Gastroesophageal sphincter (tissue), 4 donors: Measurements from ENCODE around the gene POFUT2. TPM values are rescaled to one million over a fixed set of nuclear protein-coding genes. Genes with fewer than 3 reads are reported as not detected.

Experiments
- ATAC-seq: fragments of 150-250 bp; one replicate; pipeline ENCODE4 v1.9.1; 2016; ENCODE audit warnings: mild to moderate bottlenecking, moderate library complexity
- H3K27ac ChIP-seq, 4 donors: fragments of 200-600 bp; sonication (generic) in 3 of 4; 1 replicate in 3 of 4; 2 replicates in 1 of 4; pipeline ENCODE4 v1.5.1; 2016 to 2019
- H3K27me3 ChIP-seq: fragments of 200-600 bp; sonication (generic); one replicate; pipeline ENCODE4 v1.5.1; 2019
- H3K36me3 ChIP-seq, 2 donors: fragments of 200-600 bp; sonication (generic); one replicate each; pipeline ENCODE4 v1.5.1; 2019; ENCODE audit warnings: control low read depth in 1 of 2
- H3K4me1 ChIP-seq, 3 donors: fragments of 200-600 bp; sonication (generic); 1 replicate in 2 of 3; 2 replicates in 1 of 3; pipeline ENCODE4 v1.5.1; 2016 to 2019; ENCODE audit warnings: control low read depth in 2 of 3
- H3K4me3 ChIP-seq, 2 donors: fragments of 200-600 bp; sonication (generic); one replicate each; pipeline ENCODE4 v1.5.1; 2019; ENCODE audit warnings: mild to moderate bottlenecking in 1 of 2, moderate library complexity in 1 of 2
- H3K9me3 ChIP-seq, 3 donors: fragments of 200-600 bp; sonication (generic); one replicate each; pipeline ENCODE4 v1.5.1; 2017 to 2019; ENCODE audit warnings: control low read depth in 2 of 3
- CTCF ChIP-seq, 4 experiments: fragments of 200-600 bp in 2 of 4; fragments of 450-650 bp in 2 of 4; sonication (generic) in 1 of 4; IDR thresholded peaks; one replicate each; pipeline ENCODE4 v1.5.1; 2017 to 2019; ENCODE audit warnings: antibody characterized with exemption in 4 of 4, mild to moderate bottlenecking in 2 of 4, moderate library complexity in 2 of 4
- EP300 ChIP-seq: sonication (generic); formaldehyde crosslinking; IDR thresholded peaks from one replicate; pipeline ENCODE4 v1.6.1; 2017; ENCODE audit warnings: antibody characterized with exemption, mild to moderate bottlenecking
- POLR2A ChIP-seq, 2 donors: fragments of 450-650 bp; IDR thresholded peaks; one replicate each; pipeline ENCODE4 v1.6.1; 2017; ENCODE audit warnings: antibody characterized with exemption in 2 of 2, mild to moderate bottlenecking in 2 of 2, moderate library complexity in 1 of 2
- POLR2AphosphoS5 ChIP-seq: sonication (generic); formaldehyde crosslinking; IDR thresholded peaks from one replicate; pipeline ENCODE4 v1.6.1; 2017; ENCODE audit warnings: antibody characterized with exemption
- WGBS, 2 donors: methylation state at CpG; one replicate each; pipeline ENCODE4 v1.1.5; 2018; ENCODE audit warnings: low coverage in 1 of 2; 5-methylcytosine and 5-hydroxymethylcytosine counted together
- total RNA-seq, 4 donors: library from RNA; depleted of rRNA; stranded (reverse); fragments of >200 nt; gene quantifications; one replicate each; pipeline ENCODE4 v1.1.0, GENCODE V29; 2016

POFUT2 gene
- total RNA-seq, 4 donors from 2014 or later: 17.6 to 31.1 (median 24.2) TPM

DNA sequence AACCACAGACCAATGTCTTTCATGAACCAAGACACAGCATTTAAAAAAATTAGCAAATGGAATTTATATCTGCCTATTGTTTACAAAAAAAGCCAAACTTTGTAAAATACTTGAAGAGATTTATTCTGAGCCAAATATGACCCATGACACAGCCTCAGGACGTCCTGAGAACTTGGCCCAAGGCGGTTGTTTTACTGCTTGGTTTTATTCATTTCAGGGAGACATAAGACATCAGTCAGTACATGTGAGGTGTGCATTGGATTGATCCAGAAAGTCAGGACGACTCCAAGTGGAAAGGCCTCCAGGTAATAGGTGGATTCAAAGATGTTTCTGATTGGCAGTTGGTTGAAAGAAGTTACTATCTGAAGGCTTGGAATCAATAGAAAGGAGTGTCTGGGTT is 1.4 kb upstream of the POFUT2 start:
- no peak overlapping the region for H3K4me3 ChIP-seq
- peaks cover 0 to 72% (median 35%) of the 10 kb centered on the region in 3 donors for H3K4me1 ChIP-seq
- WGBS, 2 donors: 50 to 68% methylated on average over 1 to 3 of the region's 3 CpGs
- H3K9me3 ChIP-seq: no peaks in the 10 kb centered on the region
- peaks cover 0 to 20% of the 10 kb centered on the region in 2 donors for H3K36me3 ChIP-seq
- no peak for TF ChIP-seq POLR2AphosphoS5
- no peak for TF ChIP-seq EP300
- TF ChIP-seq POLR2A (IDR thresholded peaks at IDR 0.05): no peak
- no peak for TF ChIP-seq CTCF (IDR thresholded peaks at IDR 0.05)
- no peaks in the 10 kb centered on the region for H3K27me3 ChIP-seq
- peak overlapping the region in 2 of 4 donors; percentile 87 to 93 for H3K27ac ChIP-seq
- ATAC-seq: no peak

DNA sequence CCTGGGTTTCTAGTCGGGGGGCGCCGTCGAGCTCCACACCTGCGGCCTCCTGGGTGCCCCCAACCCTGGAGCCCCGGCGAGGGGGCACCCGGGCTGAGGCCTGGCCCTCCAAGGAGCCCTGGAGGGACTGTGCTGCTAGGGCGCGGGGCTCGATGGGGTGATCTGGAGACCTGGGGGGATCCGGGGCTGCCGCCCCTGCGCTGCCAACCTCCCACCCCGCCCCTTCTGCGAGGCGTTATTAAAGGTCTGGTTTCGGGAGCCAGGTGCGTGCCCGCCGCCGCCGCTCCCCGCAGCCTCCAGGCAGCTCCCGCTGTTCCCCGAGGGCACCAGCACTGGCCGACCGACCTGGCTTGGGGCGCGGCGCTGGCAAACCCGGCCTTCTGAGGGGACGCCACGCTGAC is 746 bp upstream of the POFUT2 start:
- no peak for TF ChIP-seq EP300
- no peak for TF ChIP-seq POLR2AphosphoS5
- no peak for TF ChIP-seq POLR2A (IDR thresholded peaks at IDR 0.05)
- TF ChIP-seq CTCF (IDR thresholded peaks at IDR 0.05): no peak
- peaks cover 0 to 66% (median 28%) of the 10 kb centered on the region in 3 donors for H3K4me1 ChIP-seq
- no peaks in the 10 kb centered on the region for H3K27me3 ChIP-seq
- peak overlapping the region; percentile 60 to 93 (median 86) for H3K27ac ChIP-seq
- H3K36me3 ChIP-seq: peaks cover 0 to 27% of the 10 kb centered on the region in 2 donors
- H3K9me3 ChIP-seq: no peaks in the 10 kb centered on the region
- WGBS, 2 donors: no CpG with 5 or more reads among the region's 34 CpGs
- H3K4me3 ChIP-seq: peak overlapping the region; percentile 85 to 88
- ATAC-seq: no peak

DNA sequence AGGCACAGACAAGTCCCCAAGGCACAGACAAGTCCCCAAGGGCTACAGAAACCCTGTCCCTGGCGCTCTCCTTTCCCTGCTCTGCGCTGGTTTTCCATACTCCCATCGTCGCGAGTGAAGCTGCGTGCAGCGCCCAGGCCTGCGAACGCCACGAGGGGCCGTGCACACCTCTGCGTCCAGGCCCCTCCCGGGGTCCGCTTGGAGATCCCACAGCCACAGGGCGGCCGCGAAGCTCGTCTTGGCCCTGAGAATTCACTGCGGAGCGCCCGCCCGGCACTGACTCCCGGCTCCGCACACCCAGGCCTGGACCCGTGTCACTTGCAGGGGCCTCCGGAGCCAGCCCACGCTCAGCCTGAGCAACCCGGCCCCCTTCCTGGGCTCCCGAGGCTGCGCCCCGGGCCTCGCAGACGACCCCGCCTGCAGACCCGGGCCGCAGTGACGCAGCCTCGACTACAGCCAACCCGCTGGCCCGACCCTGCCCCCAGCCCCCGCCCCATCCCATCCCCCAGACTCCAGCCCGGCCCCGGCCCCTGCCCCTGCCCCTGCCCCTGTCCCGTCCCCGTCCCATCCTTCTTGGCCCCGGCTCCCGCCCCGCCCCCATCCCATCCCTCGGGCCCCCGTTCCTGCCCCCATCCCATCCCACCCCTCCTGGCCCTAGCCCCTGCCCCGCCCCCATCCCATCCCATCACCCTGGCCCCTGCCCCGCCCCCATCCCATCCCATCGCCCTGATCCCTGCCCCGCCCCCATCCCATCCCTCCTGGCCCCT is 841 bp downstream of the POFUT2 start:
- Histone ChIP-seq H3K9me3 (no peaks in the 10 kb centered on the region), H3K27ac (peak overlapping the region in 2 of 4 donors; percentile 87 to 93)
- 6 to 13% methylated on average over 3 to 15 of the region's 54 CpGs for WGBS, 2 donors

DNA sequence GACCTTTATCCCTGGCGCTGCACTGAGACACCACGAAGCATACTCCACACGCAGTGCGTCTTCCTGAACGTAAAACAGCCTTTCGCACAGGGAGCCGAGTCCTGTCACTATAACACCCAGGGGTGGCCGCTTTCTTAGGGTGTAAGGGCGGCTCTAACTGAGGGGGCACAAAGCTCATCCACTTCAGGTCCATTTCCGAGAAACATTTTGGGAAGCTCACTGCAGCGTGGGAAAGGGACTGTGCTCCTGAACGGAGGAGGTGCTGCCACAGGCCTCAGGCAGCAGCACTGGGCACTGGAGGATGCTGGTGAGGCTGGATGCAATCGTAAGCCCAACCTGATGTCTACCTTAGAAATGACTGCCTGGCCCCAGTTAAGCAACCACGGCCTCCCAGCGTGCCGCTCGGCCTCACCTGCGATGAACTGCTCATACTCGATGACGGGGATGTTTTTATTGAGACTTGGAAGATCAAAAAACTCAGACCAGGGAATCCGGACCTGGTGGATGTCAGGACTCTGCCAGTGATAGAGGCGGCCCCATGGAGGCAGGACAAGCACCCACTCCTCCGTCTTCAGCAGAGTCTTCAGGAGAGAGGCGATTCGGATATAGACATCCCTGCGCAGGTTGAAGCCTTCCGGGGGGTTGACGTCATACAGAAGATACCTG is 2.3 kb downstream of the POFUT2 start:
- no peak for ATAC-seq
- Histone ChIP-seq H3K9me3 (no peaks in the 10 kb centered on the region), H3K27me3 (no peaks in the 10 kb centered on the region), H3K4me3 (no peak overlapping the region), H3K27ac (no peak overlapping the region), H3K36me3 (peaks cover 0 to 57% of the 10 kb centered on the region in 2 donors), H3K4me1 (peaks cover 0 to 37% (median 14%) of the 10 kb centered on the region in 3 donors)
- TF ChIP-seq POLR2A (IDR thresholded peaks at IDR 0.05) (no peak), POLR2AphosphoS5 (no peak), EP300 (no peak), CTCF (IDR thresholded peaks at IDR 0.05) (no peak)
- WGBS, 2 donors: 92 to 93% methylated on average over 7 to 8 of the region's 28 CpGs

More for the DNA sequence above, 841 bp downstream of the POFUT2 start:
- peaks cover 0 to 43% of the 10 kb centered on the region in 2 donors for H3K36me3 ChIP-seq
- TF ChIP-seq POLR2A (IDR thresholded peaks at IDR 0.05) (no peak), EP300 (no peak), CTCF (IDR thresholded peaks at IDR 0.05) (no peak), POLR2AphosphoS5 (no peak)
- H3K4me1 ChIP-seq: peaks cover 0 to 50% (median 14%) of the 10 kb centered on the region in 3 donors
- no peaks in the 10 kb centered on the region for H3K27me3 ChIP-seq
- ATAC-seq: no peak
- peak overlapping the region; percentile 85 to 88 for H3K4me3 ChIP-seq

- Histone ChIP-seq H3K27me3 (no peaks in the 10 kb centered on the region), H3K27ac (no peak overlapping the region), H3K4me1 (peaks cover 0 to 36% (median 14%) of the 10 kb centered on the region in 3 donors), H3K9me3 (no peaks in the 10 kb centered on the region), H3K36me3 (peaks cover 0 to 67% of the 10 kb centered on the region in 2 donors), H3K4me3 (no peak overlapping the region)
- WGBS, 2 donors: 87 to 100% methylated on average over 1 to 2 of the region's 4 CpGs
- ATAC-seq: no peak
- no peak for TF ChIP-seq EP300
- no peak for TF ChIP-seq POLR2A (IDR thresholded peaks at IDR 0.05)
- no peak for TF ChIP-seq POLR2AphosphoS5
- TF ChIP-seq CTCF (IDR thresholded peaks at IDR 0.05): no peak
Observed at GRCh38 chr21:45284456-45284741, 3.3 kb downstream of the POFUT2 start.
